SK-N-SH treated with all-trans-retinoic acid at 6 μM for 48 hours (cell line): ENCODE results near the gene PIN1.

Experiments used
- CREB5 ChIP-seq: fragments of 250-450 bp; sonication (Bioruptor Pico); IDR thresholded peaks from 2 replicates; pipeline ENCODE4 v1.5.1; 2020; ENCODE audit warnings: low read depth, mild to moderate bottlenecking, moderate library complexity
- ESRRG ChIP-seq: fragments of 250-450 bp; sonication (Bioruptor Pico); IDR thresholded peaks from 2 replicates; pipeline ENCODE4 v1.6.1; 2021; ENCODE audit warnings: mild to moderate bottlenecking
- ISL1 ChIP-seq: fragments of 250-450 bp; sonication (Bioruptor Pico); IDR thresholded peaks from 2 replicates; pipeline ENCODE4 v2.1.2; 2022; ENCODE audit warnings: mild to moderate bottlenecking, moderate library complexity
- OSR1 ChIP-seq: fragments of 250-450 bp; sonication (Bioruptor Pico); IDR thresholded peaks from 2 replicates; pipeline ENCODE4 v1.8.0; 2022; ENCODE audit warnings: moderate library complexity, mild to moderate bottlenecking, inconsistent platforms
- PATZ1 ChIP-seq: fragments of 250-450 bp; sonication (Bioruptor Pico); IDR thresholded peaks from 2 replicates; pipeline ENCODE4 v1.8.0; 2020; ENCODE audit warnings: mild to moderate bottlenecking, moderate library complexity, borderline replicate concordance
- RARB ChIP-seq: fragments of 250-450 bp; sonication (Bioruptor Pico); IDR thresholded peaks from 2 replicates; pipeline ENCODE4 v1.8.0; 2021; ENCODE audit warnings: mild to moderate bottlenecking, moderate library complexity
- SNAI2 ChIP-seq: fragments of 250-450 bp; sonication (Bioruptor Pico); IDR thresholded peaks from 2 replicates; pipeline ENCODE4 v1.5.0; 2020; ENCODE audit warnings: mild to moderate bottlenecking, moderate library complexity
- TCF4 ChIP-seq: fragments of 250-450 bp; sonication (Bioruptor Pico); IDR thresholded peaks from 2 replicates; pipeline ENCODE4 v1.8.0; 2021; ENCODE audit warnings: mild to moderate bottlenecking, moderate library complexity, borderline replicate concordance
- TSHZ2 ChIP-seq: fragments of 250-450 bp; sonication (Bioruptor Pico); IDR thresholded peaks from 2 replicates; pipeline ENCODE4 v1.5.0; 2020; ENCODE audit warnings: mild to moderate bottlenecking, moderate library complexity
- ZC3H10 ChIP-seq: fragments of 250-450 bp; sonication (Bioruptor Pico); IDR thresholded peaks from 2 replicates; pipeline ENCODE4 v1.5.1; 2021; ENCODE audit warnings: mild to moderate bottlenecking, moderate library complexity
- ZFP3 ChIP-seq: fragments of 250-450 bp; sonication (Bioruptor Pico); IDR thresholded peaks from 2 replicates; pipeline ENCODE4 v1.5.0; 2020; ENCODE audit warnings: mild to moderate bottlenecking, moderate library complexity
- ZFP30 ChIP-seq: fragments of 450-650 bp; formaldehyde crosslinking; IDR thresholded peaks from 2 replicates; pipeline ENCODE4 v1.5.0; 2022; ENCODE audit warnings: mild to moderate bottlenecking, moderate library complexity
- TF ChIP-seq, protein P1 (sequence below): fragments of 250-450 bp; sonication (Bioruptor Pico); IDR thresholded peaks from 2 replicates; pipeline ENCODE4 v1.8.0; 2021; ENCODE audit warnings: low read depth, mild to moderate bottlenecking, moderate library complexity, borderline replicate concordance
- TF ChIP-seq, protein P2 (sequence below): fragments of 250-450 bp; sonication (Bioruptor Pico); IDR thresholded peaks from 2 replicates; pipeline ENCODE4 v1.5.1; 2021; ENCODE audit warnings: mild to moderate bottlenecking, moderate library complexity

GRCh38 chr19:9836021-9836420 lies 903 bp downstream of the PIN1 start:
- TF ChIP-seq CREB5 (CRISPR knock-in tag) (no peak), ZFP3 (no peak), PATZ1 (no peak), OSR1 (no peak), ZFP30 (CRISPR knock-in tag) (no peak), RARB (CRISPR knock-in tag) (no peak), ESRRG (CRISPR knock-in tag) (no peak), SNAI2 (no peak), ZC3H10 (CRISPR knock-in tag) (no peak), TCF4 (CRISPR knock-in tag) (no peak), TSHZ2 (no peak), ISL1 (CRISPR knock-in tag) (no peak)
- TF ChIP-seq, protein P1, sequence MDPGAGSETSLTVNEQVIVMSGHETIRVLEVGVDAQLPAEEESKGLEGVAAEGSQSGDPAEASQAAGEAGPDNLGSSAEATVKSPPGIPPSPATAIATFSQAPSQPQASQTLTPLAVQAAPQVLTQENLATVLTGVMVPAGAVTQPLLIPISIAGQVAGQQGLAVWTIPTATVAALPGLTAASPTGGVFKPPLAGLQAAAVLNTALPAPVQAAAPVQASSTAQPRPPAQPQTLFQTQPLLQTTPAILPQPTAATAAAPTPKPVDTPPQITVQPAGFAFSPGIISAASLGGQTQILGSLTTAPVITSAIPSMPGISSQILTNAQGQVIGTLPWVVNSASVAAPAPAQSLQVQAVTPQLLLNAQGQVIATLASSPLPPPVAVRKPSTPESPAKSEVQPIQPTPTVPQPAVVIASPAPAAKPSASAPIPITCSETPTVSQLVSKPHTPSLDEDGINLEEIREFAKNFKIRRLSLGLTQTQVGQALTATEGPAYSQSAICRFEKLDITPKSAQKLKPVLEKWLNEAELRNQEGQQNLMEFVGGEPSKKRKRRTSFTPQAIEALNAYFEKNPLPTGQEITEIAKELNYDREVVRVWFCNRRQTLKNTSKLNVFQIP (CRISPR knock-in tag), result no peak
- TF ChIP-seq, protein P2, sequence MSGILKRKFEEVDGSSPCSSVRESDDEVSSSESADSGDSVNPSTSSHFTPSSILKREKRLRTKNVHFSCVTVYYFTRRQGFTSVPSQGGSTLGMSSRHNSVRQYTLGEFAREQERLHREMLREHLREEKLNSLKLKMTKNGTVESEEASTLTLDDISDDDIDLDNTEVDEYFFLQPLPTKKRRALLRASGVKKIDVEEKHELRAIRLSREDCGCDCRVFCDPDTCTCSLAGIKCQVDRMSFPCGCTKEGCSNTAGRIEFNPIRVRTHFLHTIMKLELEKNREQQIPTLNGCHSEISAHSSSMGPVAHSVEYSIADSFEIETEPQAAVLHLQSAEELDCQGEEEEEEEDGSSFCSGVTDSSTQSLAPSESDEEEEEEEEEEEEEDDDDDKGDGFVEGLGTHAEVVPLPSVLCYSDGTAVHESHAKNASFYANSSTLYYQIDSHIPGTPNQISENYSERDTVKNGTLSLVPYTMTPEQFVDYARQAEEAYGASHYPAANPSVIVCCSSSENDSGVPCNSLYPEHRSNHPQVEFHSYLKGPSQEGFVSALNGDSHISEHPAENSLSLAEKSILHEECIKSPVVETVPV (CRISPR knock-in tag), result no peak
